ENCODE measurements around the gene PSEN2.

The PSEN2 gene

DNA sequence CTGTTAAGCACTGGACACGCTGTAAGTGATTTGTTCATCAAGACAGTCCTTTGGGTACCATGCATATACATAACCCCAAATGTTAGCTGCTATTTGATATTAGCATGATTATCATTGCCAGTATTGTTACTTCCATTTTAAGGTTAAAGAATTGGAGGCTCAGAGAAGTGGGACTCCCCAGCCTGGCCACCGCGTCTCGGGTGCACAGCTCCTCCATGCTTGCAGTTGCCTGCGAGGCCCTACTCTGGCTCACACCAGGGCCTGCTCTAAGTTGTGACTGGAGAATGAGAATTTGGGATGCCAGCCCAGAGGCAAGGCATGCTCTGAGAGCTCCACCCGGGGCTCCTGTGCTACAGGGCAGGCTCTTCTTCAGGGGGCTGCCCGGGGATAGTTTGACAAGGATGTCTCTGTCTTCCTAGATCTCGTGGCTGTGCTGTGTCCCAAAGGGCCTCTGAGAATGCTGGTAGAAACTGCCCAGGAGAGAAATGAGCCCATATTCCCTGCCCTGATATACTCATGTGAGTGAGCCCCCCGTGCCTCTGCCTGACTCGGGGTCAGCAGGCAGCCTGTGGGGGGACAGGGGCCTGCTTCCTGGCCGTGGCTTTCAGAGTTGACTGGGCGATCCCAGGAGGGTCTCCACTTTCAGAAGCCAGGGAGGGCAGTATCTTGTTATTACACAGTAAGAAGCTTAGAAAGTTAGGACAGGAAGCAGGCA is 19.4 kb downstream of the PSEN2 start:
- H3K4me1 ChIP-seq (ENCODE audit: insufficient read depth, low read length, severe bottlenecking) = no peaks in the 10 kb centered on the region
- no peaks in the 10 kb centered on the region for H3K79me2 ChIP-seq (ENCODE audit: insufficient read depth, low read length)

DNA sequence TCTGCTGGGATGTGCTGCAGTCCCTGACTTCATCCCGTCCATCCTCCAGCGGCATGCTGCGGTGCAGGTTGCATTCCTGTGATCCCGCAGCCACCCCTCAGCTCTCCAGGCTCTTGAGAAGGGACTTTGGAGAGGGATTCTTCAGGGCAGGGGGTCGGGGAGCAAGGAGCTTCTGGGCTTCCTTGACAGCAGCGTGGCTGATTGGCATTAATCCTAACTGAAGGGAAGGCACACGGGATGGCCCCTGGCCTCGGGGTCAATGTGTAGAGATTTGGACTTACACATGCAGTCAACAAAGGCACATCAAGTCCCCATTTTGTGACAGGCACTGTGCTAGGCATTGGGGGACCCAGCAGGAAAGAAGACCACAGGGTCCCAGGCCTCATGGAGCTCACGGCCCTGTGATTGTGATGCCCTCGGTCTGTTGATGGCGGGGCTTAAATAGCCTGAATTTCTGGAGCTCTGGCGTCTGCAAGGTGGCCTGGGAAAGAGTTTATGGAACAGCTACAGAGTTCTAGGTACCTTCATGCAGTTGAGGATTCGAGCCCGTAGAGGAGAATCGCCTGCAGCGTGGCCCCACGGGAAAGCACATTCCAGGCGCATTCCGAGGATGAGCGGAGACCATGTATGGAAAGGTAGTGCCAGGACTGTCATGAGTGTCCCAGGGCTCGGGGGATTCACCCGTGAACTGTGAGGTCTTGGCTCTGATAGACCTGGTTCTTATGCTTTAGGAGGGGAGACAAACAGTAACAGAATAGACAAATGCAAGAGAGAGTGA is 20.1 kb downstream of the PSEN2 start:
- no peaks in the 10 kb centered on the region for H3F3A ChIP-seq (ENCODE audit: insufficient read depth, low read length)
- no peaks in the 10 kb centered on the region for H4K20me1 ChIP-seq (ENCODE audit: insufficient read depth, low read length)
- no peaks in the 10 kb centered on the region for H3K9me2 ChIP-seq (ENCODE audit: low read depth, low read length)
- H3K79me2 ChIP-seq (ENCODE audit: insufficient read depth, low read length) = no peaks in the 10 kb centered on the region
- no peaks in the 10 kb centered on the region for H3K36me3 ChIP-seq (ENCODE audit: insufficient read depth, low read length)
- no peaks in the 10 kb centered on the region for H3K9me3 ChIP-seq (ENCODE audit: low read length)
- H2AFZ ChIP-seq (ENCODE audit: low read length) = no peak overlapping the region
- TF ChIP-seq EZH2 (IDR thresholded peaks at IDR 0.05; ENCODE audit: borderline replicate concordance, low read length) = no peak
- no peak for TF ChIP-seq CTCF (IDR thresholded peaks at IDR 0.05; ENCODE audit: low read length)
- H3K4me2 ChIP-seq (ENCODE audit: low read length) = no peak overlapping the region
- H3K27ac ChIP-seq (ENCODE audit: low read depth, low read length, poor library complexity, severe bottlenecking) = no peak overlapping the region
- H3K9ac ChIP-seq (ENCODE audit: low read length) = no peak overlapping the region
- peaks cover 5% of the 10 kb centered on the region; the same call in 1 of the 2 replicates for H3K27me3 ChIP-seq (ENCODE audit: insufficient read depth, low read length)
- H3K4me1 ChIP-seq (ENCODE audit: insufficient read depth, low read length, severe bottlenecking) = no peaks in the 10 kb centered on the region
- H3K4me3 ChIP-seq (ENCODE audit: low read depth, low read length, poor library complexity, severe bottlenecking) = no peak overlapping the region

More for the DNA sequence above, 19.4 kb downstream of the PSEN2 start:
- no peaks in the 10 kb centered on the region for H3K9me3 ChIP-seq (ENCODE audit: low read length)
- no peaks in the 10 kb centered on the region for H4K20me1 ChIP-seq (ENCODE audit: insufficient read depth, low read length)
- H3K27ac ChIP-seq (ENCODE audit: low read depth, low read length, poor library complexity, severe bottlenecking) = no peak overlapping the region
- H3K4me3 ChIP-seq (ENCODE audit: low read depth, low read length, poor library complexity, severe bottlenecking) = no peak overlapping the region
- 0 out of 2 replicates have a peak, but pooled peaks cover 5% of the 10 kb centered on the region for H3K27me3 ChIP-seq (ENCODE audit: insufficient read depth, low read length)
- TF ChIP-seq CTCF (IDR thresholded peaks at IDR 0.05; ENCODE audit: low read length) = no peak
- TF ChIP-seq EZH2 (IDR thresholded peaks at IDR 0.05; ENCODE audit: borderline replicate concordance, low read length) = no peak
- no peaks in the 10 kb centered on the region for H3K36me3 ChIP-seq (ENCODE audit: insufficient read depth, low read length)
- no peak overlapping the region for H3K4me2 ChIP-seq (ENCODE audit: low read length)
- H3F3A ChIP-seq (ENCODE audit: insufficient read depth, low read length) = no peaks in the 10 kb centered on the region
- H2AFZ ChIP-seq (ENCODE audit: low read length) = no peak overlapping the region
- no peaks in the 10 kb centered on the region for H3K9me2 ChIP-seq (ENCODE audit: low read depth, low read length)
- no peak overlapping the region for H3K9ac ChIP-seq (ENCODE audit: low read length)

DNA sequence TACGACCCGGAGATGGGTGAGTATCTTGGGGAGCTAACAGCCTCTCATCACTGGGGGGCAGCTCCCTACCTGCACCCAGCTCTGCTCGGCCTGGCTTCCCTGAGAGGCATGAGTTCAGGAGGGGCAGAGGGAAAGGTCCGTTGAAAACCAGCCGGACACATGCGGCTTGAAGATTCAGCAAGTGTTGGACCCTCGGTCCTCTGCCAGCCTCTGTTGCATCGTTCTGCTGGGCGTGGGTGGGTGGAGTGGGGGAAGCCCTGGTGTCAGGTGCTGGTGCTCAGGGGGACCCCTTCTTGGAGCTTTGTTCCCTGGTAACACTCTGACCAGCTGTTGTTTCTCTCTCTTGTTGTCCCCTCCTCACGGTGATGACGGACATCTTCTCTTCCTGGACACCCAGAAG is 20.9 kb downstream of the PSEN2 start:
- H3K9ac ChIP-seq (ENCODE audit: low read length) = no peak overlapping the region
- no peaks in the 10 kb centered on the region for H3F3A ChIP-seq (ENCODE audit: insufficient read depth, low read length)
- H3K36me3 ChIP-seq (ENCODE audit: insufficient read depth, low read length) = no peaks in the 10 kb centered on the region
- no peak overlapping the region for H3K4me2 ChIP-seq (ENCODE audit: low read length)
- no peaks in the 10 kb centered on the region for H3K4me1 ChIP-seq (ENCODE audit: insufficient read depth, low read length, severe bottlenecking)
- no peaks in the 10 kb centered on the region for H4K20me1 ChIP-seq (ENCODE audit: insufficient read depth, low read length)
- H3K27me3 ChIP-seq (ENCODE audit: insufficient read depth, low read length) = peaks cover 5% of the 10 kb centered on the region; the same call in 1 of the 2 replicates
- TF ChIP-seq CTCF (IDR thresholded peaks at IDR 0.05; ENCODE audit: low read length) (no peak), EZH2 (IDR thresholded peaks at IDR 0.05; ENCODE audit: borderline replicate concordance, low read length) (no peak)
- H3K4me3 ChIP-seq (ENCODE audit: low read depth, low read length, poor library complexity, severe bottlenecking) = no peak overlapping the region
- H3K79me2 ChIP-seq (ENCODE audit: insufficient read depth, low read length) = no peaks in the 10 kb centered on the region
- H2AFZ ChIP-seq (ENCODE audit: low read length) = no peak overlapping the region
- no peaks in the 10 kb centered on the region for H3K9me2 ChIP-seq (ENCODE audit: low read depth, low read length)
- H3K9me3 ChIP-seq (ENCODE audit: low read length) = no peaks in the 10 kb centered on the region
- no peak overlapping the region for H3K27ac ChIP-seq (ENCODE audit: low read depth, low read length, poor library complexity, severe bottlenecking)
